Hematopoietic multipotent progenitor cell treated with erythropoietin and hydrocortisone succinate and interleukin-3 and kit ligand, for 8 days (in vitro differentiated cells): ENCODE data around the gene SLC25A11.
"Not testable (repeated sequence)": the region's sequence is repeated elsewhere in the genome, so short reads cannot be mapped to it uniquely, and the experiment has no call there.

Experiments used
- DNase-seq: peaks from one replicate; pipeline ENCODE4 v3.0.0-alpha.2; 2015

SLC25A11 gene

DNA sequence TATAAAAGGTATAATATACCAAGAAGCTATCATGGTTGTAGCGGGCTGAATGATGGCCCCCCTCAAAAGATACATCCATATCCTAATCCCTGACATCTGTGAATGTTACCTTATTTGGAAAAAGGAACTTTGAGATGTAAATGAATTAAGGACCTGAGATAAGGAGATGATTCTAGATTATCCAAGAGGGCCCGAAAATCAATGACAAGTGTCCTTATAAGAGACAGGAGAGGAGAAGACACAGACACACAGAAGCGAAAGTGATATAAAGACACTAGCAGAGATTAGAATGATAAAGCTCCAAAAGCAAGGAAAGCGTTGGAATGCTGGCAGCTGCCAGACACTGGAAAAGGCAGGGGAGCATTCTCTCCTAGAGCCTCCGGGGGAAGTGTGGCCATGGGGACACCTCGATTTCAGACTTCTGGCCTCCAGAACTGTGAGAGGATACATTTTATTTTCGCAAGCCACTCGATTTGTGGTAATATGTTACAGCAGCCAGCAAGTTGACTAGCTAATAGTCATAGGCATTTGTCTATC, 20.3 kb downstream of the SLC25A11 start:
- DNase-seq, result no peak

GRCh38 chr17:4914551-4914950, 25.3 kb downstream of the SLC25A11 start:
- DNase-seq, result not testable (repeated sequence)

DNA sequence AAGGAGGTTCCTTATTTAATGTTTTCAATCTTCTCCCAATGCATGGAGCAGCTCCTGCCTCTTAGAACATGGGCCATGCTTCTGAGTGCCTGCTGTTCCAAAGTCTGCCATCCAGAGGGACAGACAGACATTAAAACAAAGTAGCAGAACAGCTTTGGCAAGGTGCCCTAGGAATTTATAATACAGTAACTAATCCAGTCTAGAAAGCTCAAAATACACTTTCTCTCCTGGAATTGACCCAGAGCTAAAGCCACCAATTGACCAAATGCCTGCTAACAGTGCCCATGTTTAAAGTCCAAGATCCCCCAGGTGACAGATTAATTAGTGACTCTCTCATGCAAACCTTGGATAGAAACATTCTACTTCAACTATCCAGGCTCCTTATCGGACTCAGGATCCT, 25.9 kb downstream of the SLC25A11 start:
- no peak for DNase-seq

DNA sequence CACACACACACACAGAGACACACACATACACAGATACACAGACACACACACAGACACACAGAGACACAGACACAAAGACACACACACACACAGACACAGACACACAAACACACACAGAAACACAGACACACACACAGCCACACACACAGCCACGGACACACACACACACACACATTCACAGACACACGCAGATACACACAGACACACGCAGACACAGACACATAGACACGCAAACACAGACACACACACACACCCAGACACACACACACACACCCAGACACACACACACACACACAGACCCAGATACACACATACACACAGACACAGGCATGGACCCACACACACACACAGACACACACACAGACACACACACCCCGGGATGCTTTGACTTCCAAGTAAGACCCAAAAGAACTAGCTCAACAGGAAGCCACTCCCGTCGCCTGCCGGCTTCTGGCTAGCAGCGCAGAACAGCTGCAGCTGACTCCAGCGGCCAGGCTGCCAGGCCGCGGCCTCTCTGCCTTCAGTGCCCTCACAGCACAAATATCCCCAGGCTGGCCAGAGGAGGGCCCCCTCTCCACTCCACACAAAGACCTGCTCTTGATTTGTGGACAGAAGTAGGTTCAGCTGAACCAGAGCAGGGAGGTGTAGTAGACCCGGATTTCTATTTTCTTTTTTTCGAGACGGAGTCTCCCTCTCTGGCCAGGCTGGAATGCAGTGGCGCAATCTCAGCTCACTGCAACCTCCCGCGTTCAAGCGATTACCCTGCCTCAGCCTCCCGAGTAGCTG, 30.9 kb downstream of the SLC25A11 start:
- DNase-seq, result peak; percentile 87

- DNase-seq, result no peak
Measured at GRCh38 chr17:4908301-4908700, 31.5 kb downstream of the SLC25A11 start.

DNA sequence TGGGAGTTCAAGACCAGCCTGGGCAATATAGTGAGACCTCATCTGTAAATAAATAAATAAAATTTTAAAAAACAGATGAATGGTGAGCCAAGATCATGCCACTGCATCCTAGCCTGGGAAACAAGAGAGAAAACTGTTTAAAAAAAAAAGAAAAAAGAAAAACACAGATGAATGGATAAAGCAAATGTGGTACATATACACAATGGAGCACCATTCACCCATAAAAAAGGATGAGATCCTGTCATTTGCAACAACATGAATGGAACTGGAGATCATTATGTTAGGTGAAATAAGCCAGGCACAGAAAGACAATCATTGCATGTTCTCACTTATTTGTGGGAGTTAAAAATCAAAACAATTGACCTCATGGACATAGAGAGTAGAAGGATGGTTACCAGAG, 33.2 kb downstream of the SLC25A11 start:
- DNase-seq, result not testable (repeated sequence)

GRCh38 chr17:4903051-4903818, 36.6 kb downstream of the SLC25A11 start, which contains the start of gene CHRNE:
Gene CHRNE (minus strand): TSS chr17:4903098. CDS start chr17:4903063, 35 bp downstream.
- peak; percentile 86 for DNase-seq

GRCh38 chr17:4902540-4902939, 37.3 kb downstream of the SLC25A11 start:
- DNase-seq, result no peak

GRCh38 chr17:4901648-4902344, 38.0 kb downstream of the SLC25A11 start:
- DNase-seq, result peak; percentile 41

GRCh38 chr17:4901108-4901647, 38.7 kb downstream of the SLC25A11 start:
- no peak for DNase-seq

- peak; percentile 26 for DNase-seq
Measured at GRCh38 chr17:4900231-4901107, 39.4 kb downstream of the SLC25A11 start.

- peak; percentile 60 for DNase-seq
Measured at GRCh38 chr17:4899341-4900230, 40.3 kb downstream of the SLC25A11 start, which contains the start of gene C17orf107. Gene C17orf107 (plus strand): TSS chr17:4899536. CDS start chr17:4899763, 227 bp downstream.

DNA sequence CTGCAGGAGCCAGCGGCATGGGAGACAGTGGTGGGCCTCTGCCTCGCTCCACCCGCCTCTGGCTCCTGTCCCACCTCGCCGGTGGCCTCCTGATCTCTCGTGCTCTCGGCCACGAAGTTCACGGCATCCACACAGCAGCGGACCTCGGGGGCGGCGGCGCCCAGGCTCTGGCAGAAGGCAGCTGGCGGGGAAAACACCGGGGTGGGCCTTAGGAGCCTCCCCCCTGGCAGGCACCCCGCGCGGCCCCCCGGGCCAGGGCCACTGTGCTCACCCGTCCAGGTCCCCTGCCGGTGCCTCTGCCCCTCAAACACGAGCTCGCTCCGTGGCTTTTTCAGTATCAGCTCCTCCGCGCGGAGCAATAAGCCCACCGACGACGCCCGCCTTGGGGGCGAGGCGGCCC, 40.9 kb downstream of the SLC25A11 start:
- no peak for DNase-seq

GRCh38 chr17:4898351-4898750, 41.5 kb downstream of the SLC25A11 start:
- DNase-seq, result no peak

GRCh38 chr17:4897785-4898184, 42.1 kb downstream of the SLC25A11 start:
- no peak for DNase-seq

- no peak for DNase-seq
Measured at GRCh38 chr17:4897198-4897687, 42.6 kb downstream of the SLC25A11 start.

DNA sequence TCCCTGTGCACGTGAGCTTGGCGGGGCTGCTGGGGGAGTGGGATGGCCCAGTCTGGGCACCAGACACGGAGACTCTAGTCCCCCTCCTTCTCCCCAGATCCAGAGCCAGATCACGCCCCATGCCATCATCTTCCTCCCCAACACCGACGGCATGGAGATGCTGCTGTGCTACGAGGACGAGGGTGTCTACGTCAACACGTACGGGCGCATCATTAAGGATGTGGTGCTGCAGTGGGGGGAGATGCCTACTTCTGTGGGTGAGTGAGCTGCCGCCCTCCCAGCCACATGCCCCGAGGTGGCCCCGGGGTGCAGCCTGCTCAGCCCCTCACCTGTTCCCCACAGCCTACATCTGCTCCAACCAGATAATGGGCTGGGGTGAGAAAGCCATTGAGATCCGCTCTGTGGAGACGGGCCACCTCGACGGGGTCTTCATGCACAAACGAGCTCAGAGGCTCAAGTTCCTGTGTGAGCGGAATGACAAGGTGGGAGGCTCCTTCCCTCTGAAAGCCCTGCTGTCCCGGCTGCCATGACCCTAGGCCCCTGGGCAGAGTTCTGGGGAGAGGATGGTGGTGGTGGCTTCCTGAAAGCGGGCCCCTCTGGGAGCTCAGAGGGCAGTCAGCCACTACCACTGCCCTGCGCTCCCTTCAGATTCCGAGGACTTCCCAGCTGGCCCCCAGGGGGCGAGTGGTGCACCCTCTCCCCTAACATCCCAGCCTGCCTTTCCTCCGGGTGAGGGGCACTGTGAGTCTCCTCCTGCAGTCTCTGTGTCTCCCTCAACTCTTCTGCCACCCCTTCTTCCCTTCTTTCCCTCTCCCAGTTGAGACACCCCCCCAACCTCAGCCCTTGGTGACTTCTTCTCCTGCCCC, 43.3 kb downstream of the SLC25A11 start:
- DNase-seq, result no peak

- DNase-seq, result no peak
Measured at GRCh38 chr17:4895657-4896331, 44.1 kb downstream of the SLC25A11 start.

GRCh38 chr17:4895121-4895520, 44.7 kb downstream of the SLC25A11 start:
- no peak for DNase-seq
